ENCODE measurements around the gene TSTD1. TPM values are rescaled to one million over a fixed set of nuclear protein-coding genes. Genes with fewer than 3 reads are reported as not detected.
A peak's percentile ranks its signal among the peaks of the same experiment; 100 is the strongest.
"Not testable (repeated sequence)": the region's sequence is repeated elsewhere in the genome, so short reads cannot be mapped to it uniquely, and the experiment has no call there.

The TSTD1 gene
- total and polyA plus RNA-seq, 2 experiments from 2014 or later: 94.9 to 244 TPM

GRCh38 chr1:160996178-160996577 is 42.6 kb downstream of the TSTD1 start (continued):
- TF ChIP-seq ZNF462 (CRISPR knock-in tag; IDR thresholded peaks at IDR 0.05) (no peak), ZNF114 (CRISPR knock-in tag; IDR thresholded peaks at IDR 0.05) (no peak), CTCF (conservative IDR thresholded peaks at IDR 0.05; ENCODE audit: low read depth in 2 of 2) (no peak), STAT1 (IDR thresholded peaks at IDR 0.05; ENCODE audit: unreplicated experiment) (no peak), NANOG (IDR thresholded peaks at IDR 0.05; ENCODE audit: borderline replicate concordance) (no peak), ZNF331 (CRISPR knock-in tag; IDR thresholded peaks at IDR 0.05; ENCODE audit: low read depth) (no peak), CREB1 (CRISPR knock-in tag; IDR thresholded peaks at IDR 0.05; ENCODE audit: low read depth) (no peak)

GRCh38 chr1:160993544-160994193 is 45.1 kb downstream of the TSTD1 start:
- ATAC-seq (peak; percentile 12; the same call in 1 of the 3 replicates), DNase-seq (ENCODE audit: low spot score) (no peak)
- no peak overlapping the region for H3K4me2 ChIP-seq
- H3K4me3 Mint-ChIP-seq: no peak overlapping the region
- no peak overlapping the region; the same call in 1 of the 2 replicates for H3K27ac ChIP-seq (ENCODE audit: low read depth)
- H3K36me3 ChIP-seq (ENCODE audit: insufficient read depth): peaks cover 13% of the 10 kb centered on the region
- H2AFZ ChIP-seq: no peak overlapping the region
- no peaks in the 10 kb centered on the region for H3K79me2 ChIP-seq (replicated peaks; ENCODE audit: insufficient read depth)
- H3K4me1 ChIP-seq (ENCODE audit: insufficient read depth): peaks cover 8% of the 10 kb centered on the region
- H3K4me1 Mint-ChIP-seq: peaks cover 28% of the 10 kb centered on the region
- peaks cover 3% of the 10 kb centered on the region; the same call in 2 of the 3 replicates for H3K9me3 Mint-ChIP-seq
- no peak overlapping the region for H3K27ac Mint-ChIP-seq
- H3K36me3 Mint-ChIP-seq (ENCODE audit: low read depth): peaks cover 41% of the 10 kb centered on the region
- peaks cover 15% of the 10 kb centered on the region for H3K27me3 Mint-ChIP-seq (ENCODE audit: insufficient read depth, low read depth, poor library complexity)
- H3K27me3 ChIP-seq (ENCODE audit: insufficient read depth): no peaks in the 10 kb centered on the region
- no peak overlapping the region for H3K4me3 ChIP-seq
- peaks cover 8% of the 10 kb centered on the region; the same call in 1 of the 2 replicates for H4K20me1 ChIP-seq (replicated peaks; ENCODE audit: insufficient read depth)
- H3K9me2 ChIP-seq (ENCODE audit: insufficient read depth): no peaks in the 10 kb centered on the region
- TF ChIP-seq CTCF (conservative IDR thresholded peaks at IDR 0.05; ENCODE audit: low read depth in 2 of 2) (peak in 1 of 2 experiments; percentile 15; a peak in 1 of 4 replicates), ETS1 (IDR thresholded peaks at IDR 0.05) (no peak)
- H3F3A ChIP-seq (replicated peaks; ENCODE audit: low read depth): peaks cover 22% of the 10 kb centered on the region

GRCh38 chr1:160992036-160992435 is 46.7 kb downstream of the TSTD1 start:
- not testable (repeated sequence) for ATAC-seq; DNase-seq (ENCODE audit: low spot score); H3K27me3 ChIP-seq (ENCODE audit: insufficient read depth); H3K4me2 ChIP-seq; H3K36me3 ChIP-seq (ENCODE audit: insufficient read depth); H3K4me3 Mint-ChIP-seq; H3K27ac Mint-ChIP-seq; H3K4me3 ChIP-seq; H3K9me3 Mint-ChIP-seq; H3K27ac ChIP-seq (ENCODE audit: low read depth); H2AFZ ChIP-seq; H4K20me1 ChIP-seq (replicated peaks; ENCODE audit: insufficient read depth); H3K79me2 ChIP-seq (replicated peaks; ENCODE audit: insufficient read depth); H3K9me2 ChIP-seq (ENCODE audit: insufficient read depth)
- Mint-ChIP-seq H3K4me1 (peaks cover 33% of the 10 kb centered on the region), H3K36me3 (ENCODE audit: low read depth) (peaks cover 26% of the 10 kb centered on the region), H3K27me3 (ENCODE audit: insufficient read depth, low read depth, poor library complexity) (peaks cover 10% of the 10 kb centered on the region)
- Histone ChIP-seq H3K4me1 (ENCODE audit: insufficient read depth) (peaks cover 10% of the 10 kb centered on the region), H3F3A (replicated peaks; ENCODE audit: low read depth) (peaks cover 15% of the 10 kb centered on the region)
